Glomerular endothelial cell (primary cell): ENCODE measurements around the gene ZNF697. TPM values are rescaled to one million over a fixed set of nuclear protein-coding genes. Genes with fewer than 3 reads are reported as not detected.
"Not testable (repeated sequence)": the region's sequence is repeated elsewhere in the genome, so short reads cannot be mapped to it uniquely, and the experiment has no call there.

Source experiments
- DNase-seq: peaks from one replicate; pipeline ENCODE4 v3.0.0-alpha.2; 2011; ENCODE audit warnings: low read depth, low spot score; ENCODE audit errors: extremely low read depth
- total RNA-seq: library from RNA; depleted of rRNA; stranded (reverse); fragments of >200 nt; gene quantifications from 2 replicates; pipeline ENCODE4 v1.2.3, GENCODE V29; 2015

Gene ZNF697
- total RNA-seq, result 24.5 and 25.4 TPM in 2 replicates

DNA sequence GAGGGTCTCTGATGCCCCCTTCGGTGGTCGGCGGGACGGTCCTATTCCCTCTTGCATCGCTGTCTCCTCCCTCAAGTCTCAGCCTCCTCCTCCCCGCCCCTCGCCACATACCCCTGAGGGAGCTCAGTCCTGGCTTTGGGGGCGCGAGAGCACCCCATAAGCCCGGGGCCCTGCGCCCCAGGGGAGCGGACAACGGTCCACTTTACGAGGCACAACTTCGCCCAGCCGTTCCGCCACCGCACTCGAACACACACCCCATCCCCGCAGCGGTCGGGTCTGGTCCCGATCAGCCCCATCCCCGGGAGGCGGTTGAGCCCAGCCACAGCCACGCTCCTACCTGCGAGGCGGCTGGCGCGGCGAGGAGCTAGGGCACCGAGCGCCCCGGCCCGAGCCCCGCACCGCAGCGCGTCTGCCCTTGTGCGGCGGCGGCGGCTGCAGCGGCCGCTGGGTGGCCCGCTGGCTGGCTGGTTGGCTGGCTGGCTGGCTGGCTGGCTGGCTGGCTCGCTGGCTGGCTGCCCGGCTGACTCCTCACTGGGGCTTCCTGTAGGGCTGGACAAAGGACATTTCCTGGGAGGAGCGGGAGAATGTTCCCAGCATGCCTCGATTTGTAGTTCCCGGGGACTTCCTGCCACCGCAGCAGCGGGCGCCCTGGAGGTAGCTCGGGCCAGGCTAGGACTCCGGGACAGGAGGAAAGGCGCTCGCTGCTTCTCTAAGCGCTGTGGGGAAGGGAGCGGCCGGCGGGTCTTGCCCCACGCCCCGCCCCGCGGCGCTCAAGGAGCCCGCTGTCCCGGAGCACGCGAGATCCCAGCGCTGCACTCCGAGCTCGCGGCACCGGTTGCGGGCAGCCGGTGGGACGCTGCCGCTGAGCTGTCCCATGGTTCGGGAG lies at the start of gene ZNF697:
TSS of gene ZNF697 (minus strand) at position 533 of the 886 bp plus-strand sequence. CDS start 22,166 bp downstream, outside the sequence.
- DNase-seq, result peak; percentile 82

DNA sequence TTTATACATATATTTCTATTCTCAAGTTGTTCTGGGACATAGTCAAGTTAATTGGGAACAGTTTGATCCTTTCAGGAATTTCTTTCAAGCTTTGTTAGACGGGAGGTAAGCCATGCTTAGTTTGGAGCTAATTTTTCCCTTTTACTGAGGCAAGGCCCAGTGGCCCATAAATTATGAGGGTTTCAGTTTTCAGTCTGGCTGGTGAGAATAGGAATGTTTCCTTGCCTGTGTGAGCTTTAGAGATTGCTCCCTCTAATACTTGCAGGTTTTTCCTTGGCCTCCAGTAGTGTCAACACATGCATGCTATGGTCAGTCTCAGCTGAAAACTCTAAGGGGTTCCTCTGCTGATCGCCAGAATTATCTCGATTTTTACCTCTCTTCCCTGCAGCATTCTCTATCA lies 49.5 kb upstream of the ZNF697 start:
- DNase-seq, result no peak

- DNase-seq, result not testable (repeated sequence)
These were observed 48.8 kb upstream of the ZNF697 start for GRCh38 chr1:119696863-119697262.

GRCh38 chr1:119689511-119689910 lies 41.4 kb upstream of the ZNF697 start:
- DNase-seq, result no peak

DNA sequence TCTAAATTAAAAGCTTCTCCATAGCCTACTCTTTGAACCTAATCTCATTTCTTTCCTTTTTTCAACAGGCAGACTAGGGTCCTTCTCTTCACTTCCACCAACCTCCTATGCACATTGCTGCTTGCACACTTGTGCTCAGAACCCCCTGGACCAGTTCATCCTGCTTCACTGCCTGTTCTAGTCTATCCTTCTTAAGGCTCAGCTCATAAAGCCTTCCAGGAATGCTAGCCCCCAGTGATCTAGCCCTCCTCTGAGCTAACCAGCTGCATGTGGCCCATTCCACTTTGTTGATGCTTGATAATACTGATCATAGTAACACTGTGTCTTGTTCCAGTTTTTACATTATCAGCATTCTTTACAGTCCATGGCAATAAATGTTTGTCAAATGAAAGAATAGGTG lies 40.7 kb upstream of the ZNF697 start:
- no peak for DNase-seq

DNA sequence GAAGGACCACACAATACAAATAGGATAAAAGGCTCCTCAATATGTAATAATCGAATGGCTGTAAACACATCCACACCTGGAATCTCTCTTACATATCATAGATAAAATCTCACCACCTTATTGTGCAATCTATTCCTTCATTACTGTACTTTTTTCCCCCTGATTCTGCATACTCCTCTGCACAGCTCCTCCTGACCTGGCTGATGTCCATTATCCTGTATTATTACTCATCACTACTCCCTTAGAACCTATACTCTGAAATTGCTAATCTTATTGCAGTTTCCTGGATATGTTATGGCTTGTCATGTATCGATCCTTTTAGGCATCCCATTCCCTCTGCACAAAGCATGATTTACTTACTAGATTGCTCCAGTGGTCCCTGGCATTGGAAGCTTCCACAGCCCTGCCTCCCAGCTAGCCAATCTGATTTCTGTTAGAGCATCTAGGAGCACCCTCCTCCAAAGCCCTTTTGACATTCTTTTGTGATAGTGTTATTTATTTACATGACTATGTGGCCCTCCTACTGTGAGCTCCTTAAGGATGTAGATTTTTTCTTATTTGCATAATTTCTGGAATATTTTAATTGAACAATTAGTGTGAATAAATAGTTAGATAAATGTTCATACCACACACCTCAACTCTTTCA lies 39.5 kb upstream of the ZNF697 start:
- no peak for DNase-seq

DNA sequence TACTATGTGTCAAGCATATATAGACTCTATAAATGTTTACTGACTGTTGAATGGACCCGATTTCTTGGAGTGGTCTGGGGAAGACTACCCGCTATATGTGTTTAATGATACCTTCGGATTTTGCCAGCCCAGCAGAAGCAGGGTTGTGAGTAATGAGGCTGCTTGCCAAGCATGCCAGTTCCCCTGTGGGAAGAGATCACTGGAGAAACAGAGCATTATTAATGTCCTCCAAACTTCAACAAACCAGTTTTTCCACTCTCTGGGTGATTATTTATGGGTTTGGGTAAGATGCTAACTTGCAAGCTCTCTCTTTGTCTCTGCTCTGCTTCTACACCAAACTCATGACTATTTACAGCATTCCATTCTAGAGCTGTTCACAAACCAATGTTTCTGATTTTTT lies 38.6 kb upstream of the ZNF697 start:
- DNase-seq, result no peak

DNA sequence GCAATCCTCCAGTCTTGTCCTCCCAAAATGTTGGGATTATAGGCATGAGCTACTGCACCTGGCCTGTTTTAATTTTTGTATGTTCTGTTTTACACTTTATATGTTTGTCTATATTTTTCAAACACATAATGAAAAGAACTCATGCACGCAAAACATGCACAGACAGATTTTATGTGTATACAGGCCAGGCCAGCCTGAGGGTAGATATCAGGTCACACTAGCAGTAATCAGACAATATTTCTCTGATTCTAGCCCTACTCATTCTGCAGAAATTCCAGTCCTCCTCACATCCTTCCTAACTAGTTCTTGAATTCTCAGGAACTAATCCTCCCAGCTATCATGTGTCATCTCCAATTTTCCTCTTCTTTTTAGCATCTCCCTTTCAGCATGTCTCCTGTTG lies 35.8 kb upstream of the ZNF697 start:
- no peak for DNase-seq

- no peak for DNase-seq
These were observed 34.1 kb upstream of the ZNF697 start for GRCh38 chr1:119682141-119682540.

DNA sequence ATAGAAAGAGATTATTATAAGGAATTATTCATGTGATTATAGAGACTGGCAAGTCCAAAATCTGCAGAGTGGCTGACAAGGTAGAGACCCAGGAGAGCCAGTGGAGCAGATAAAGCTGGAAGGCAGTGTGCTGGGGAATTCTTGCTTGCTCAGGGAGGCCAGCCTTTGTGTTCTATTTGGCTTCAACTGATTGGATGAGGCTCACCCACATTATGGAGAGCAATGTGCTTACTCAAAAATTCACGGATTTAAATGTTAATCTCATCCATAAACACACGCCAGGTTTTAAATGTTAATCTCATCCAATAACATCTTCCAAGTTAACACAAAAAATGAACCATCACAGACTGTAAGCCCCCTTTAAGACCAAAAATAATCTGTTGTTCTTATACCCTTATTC lies 33.5 kb upstream of the ZNF697 start:
- DNase-seq, result no peak

GRCh38 chr1:119680723-119681122 lies 32.7 kb upstream of the ZNF697 start:
- no peak for DNase-seq

- DNase-seq, result no peak
These were observed 32.1 kb upstream of the ZNF697 start for GRCh38 chr1:119680193-119680592.

DNA sequence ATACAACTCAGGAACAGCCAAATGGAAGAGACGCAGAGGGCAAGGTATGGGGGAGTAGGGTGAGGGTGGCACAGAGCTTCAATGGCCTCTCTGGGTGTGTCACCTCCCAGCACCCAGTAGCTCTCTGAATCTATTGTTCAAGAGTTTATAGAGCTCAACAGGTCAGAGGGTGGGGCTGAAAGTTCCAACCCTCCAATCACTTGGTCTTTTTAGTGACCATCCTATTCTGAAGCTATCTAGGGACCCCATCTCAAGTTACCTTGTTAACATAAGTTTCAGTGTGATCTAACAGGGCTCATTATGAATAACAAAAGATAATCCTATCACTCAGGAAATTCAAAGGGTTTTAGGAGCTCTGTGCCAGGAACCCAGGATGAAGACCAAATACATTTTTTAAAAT lies 31.2 kb upstream of the ZNF697 start:
- no peak for DNase-seq

DNA sequence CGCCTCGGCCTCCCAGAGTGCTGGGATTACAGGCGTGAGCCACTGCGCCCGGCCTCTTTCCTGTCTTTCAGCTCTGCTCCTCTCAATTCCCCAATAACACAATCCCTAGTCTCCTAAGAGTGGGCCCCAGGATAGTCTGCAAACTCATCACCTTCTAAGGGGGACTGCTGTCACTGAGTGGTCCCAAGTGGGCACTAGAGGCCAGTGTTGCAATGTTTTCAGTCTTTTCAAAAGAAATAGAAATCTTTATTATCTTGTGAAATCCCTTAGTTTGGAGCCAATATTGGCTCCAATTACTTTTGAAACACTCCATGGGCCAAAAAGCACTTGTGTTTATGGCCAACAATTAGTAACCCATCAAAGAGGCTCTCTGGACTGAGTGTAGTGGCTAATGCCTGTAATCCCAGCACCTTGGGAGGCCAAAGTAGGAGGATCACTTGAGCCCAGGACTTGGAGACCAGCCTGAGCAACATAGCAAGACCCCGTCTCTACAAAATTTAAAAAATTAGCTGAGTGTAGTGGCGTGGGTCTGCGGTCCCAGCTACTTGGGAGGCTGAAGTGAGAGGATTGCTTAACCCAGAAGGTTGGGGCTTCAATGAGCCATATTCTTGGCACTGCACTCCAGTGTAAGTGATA lies 28.6 kb upstream of the ZNF697 start:
- no peak for DNase-seq

DNA sequence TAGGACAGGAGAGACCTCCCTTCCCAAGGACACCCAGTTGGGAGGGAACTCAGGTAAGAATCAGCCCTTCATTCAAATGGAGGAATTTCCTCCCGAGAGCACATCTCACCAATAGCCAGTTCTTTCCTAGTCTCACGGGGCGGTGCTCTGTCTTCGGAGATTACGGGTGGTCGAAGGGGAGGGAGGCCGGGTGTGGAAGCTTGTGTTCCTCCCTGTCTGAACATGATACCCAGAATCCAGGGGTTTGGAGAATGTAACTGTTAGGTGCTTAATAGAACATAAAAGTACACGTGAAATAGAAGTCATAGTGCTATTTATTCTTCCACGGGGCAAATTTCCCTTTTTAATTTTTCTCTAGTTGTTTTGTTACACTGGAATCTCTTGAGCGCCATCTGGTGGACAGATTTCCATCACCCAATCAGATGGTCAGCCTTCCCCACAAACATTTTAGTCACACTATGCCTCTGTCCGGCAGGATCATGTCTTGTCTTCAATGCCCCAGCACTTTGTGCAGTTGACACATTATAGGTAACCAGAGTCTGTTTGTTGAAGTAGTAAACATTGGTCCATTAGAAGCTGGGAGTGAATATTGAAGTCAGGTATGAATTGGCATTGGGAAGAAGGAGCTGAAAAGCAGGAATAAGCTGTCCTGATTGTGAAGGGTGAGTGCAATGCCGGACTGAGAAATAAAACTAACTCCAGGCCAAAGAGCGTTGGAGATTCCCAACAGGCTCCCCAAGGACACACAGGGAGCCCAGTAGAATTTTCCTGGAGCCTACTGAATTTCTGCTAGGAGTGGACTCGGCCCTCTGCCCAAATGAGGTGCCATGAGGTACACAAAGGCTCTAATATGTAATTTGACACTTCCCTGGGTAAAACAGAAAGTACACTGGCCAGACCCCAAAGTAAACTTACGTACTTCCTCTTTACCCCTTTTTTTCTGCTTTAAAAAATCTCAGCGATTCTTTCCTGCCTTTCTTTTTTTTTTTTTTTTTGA lies 27.6 kb upstream of the ZNF697 start:
- peak; percentile 87 for DNase-seq

DNA sequence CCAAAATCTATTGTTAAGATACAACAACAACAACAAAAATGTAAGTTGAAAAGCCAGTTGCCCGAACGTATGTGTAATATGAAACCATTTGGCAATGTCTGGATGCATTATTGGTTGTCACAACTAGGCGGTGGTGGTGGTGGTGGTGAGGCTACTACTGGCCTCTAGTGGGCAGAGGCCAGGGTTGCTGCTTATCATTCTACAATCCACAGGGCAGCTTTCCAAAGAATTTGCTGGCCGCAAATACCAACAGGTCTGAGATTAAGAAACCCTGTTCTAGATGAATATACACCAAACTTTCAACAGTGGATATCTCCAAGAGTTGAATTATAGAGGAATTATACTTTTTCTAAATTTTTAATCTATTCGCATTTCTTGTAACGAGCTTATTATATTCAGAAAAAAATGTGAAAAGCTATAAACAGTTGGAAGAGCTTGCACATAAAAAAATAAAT lies 26.8 kb upstream of the ZNF697 start:
- no peak for DNase-seq

DNA sequence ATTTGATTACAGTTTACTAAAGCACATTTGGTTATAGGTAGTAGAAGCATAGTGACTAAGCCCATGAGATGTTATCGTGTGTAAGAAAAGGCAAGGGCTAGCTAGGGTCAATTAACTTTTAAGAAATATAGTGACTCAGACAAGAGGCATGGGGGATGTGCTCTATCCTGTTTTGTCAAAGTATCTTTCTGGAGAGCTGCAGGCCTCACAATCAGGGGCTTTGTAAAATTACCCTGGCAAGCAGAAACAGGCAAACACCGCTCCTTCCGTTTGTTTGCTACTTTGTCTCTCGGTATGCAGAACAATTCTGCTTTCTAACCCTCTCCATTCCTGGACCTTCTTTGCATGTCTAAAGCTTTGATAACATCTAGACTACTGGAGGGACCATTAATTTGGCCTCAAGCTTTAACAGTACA lies 26.1 kb upstream of the ZNF697 start:
- no peak for DNase-seq

DNA sequence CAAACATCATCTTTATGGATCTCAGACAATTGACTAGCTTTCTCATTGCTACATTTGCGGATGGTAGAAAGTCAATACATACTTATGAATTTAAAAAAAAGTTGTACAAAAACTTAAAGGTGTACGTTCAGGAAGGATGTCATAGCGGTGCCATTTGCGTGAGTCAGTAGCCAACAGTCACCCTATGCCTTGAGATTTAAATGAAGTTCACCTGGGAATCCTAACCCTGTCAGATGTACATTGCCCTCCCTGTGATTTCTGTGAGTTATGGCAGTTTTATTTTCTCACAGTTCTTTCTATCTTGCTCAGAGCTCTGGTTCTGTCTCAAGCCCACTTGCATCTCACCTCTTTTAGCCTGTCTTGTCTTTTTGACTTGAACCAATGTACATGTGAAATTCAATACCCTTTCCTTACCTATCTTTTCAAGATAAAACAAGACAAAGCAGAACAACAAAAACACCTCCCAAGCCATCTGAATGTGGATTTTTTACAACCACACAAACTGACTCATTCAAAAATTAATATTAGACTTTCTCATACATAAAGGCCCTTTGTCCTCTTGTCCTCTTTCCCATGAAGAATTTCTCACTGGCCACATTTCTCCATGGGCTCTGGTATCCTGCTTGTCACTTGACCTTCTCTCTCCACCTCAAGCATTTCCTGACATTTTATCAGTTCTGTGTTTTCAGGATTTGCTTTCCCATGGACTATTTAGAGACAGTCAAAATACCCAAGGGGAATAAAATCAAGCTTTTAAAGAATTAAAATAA lies 25.3 kb upstream of the ZNF697 start:
- no peak for DNase-seq

DNA sequence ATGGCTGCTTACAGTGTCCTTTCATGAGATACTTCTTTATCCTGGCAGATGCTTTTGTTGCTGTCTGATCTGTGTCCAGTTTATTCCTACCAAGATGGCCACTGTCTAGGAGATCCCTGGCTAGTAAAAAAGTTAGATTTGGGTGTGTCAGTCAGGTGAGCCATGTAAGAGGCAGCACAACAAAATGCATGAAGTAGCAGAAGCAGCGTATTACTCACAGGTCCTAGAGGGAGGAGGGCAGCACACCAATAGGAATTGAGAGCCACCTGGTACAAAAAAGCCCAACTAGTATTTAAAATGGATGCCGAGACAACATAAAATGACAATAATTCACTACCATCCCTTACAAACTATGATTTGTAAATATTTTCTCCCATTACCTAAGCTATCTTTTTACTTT lies 22.8 kb upstream of the ZNF697 start:
- no peak for DNase-seq

DNA sequence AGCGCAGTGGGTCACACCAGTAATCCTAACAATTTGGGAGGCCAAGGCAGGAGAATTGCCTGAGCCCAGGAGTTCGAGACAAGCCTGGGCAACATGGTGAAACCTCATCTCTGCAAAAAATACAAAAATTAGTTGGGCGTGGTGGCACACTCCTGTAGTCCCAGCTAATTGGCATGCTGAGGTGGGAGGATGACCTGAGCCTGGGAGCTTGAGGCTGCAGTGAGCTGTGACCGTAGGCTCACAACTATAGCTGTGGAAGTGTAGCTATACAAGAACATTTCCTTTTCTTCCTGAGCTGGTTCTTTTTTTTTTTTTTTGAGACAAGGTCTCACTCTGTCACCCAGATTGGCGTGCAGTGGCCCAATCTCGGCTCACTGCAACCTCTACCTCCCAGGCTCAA lies 19.1 kb upstream of the ZNF697 start:
- DNase-seq, result no peak
